HepG2 (cell line): ENCODE data around the gene CRK. TPM values are rescaled to one million over a fixed set of nuclear protein-coding genes. Genes with fewer than 3 reads are reported as not detected.

ENCODE experiments used
- ATF3 ChIP-seq: sonication (generic); formaldehyde crosslinking; IDR thresholded peaks from 2 replicates; pipeline ENCODE4 v1.4.0; 2020; ENCODE audit warnings: missing genetic modification reagents
- ELK4 ChIP-seq: sonication (generic); formaldehyde crosslinking; IDR thresholded peaks from 2 replicates; pipeline ENCODE4 v1.9.0; 2021; ENCODE audit warnings: missing genetic modification reagents, borderline replicate concordance
- FIP1L1 ChIP-seq: fragments of 200-400 bp; formaldehyde crosslinking; IDR thresholded peaks from 2 replicates; pipeline ENCODE4 v1.6.1; 2018; ENCODE audit warnings: low read depth, mild to moderate bottlenecking, low read length, moderate library complexity, borderline replicate concordance; ENCODE audit not compliant: insufficient read depth
- FOXA1 ChIP-seq, 2 experiments: fragments of 450-650 bp in 1 of 2; sonication (generic) in 1 of 2; formaldehyde crosslinking in 1 of 2; IDR thresholded peaks; 2 replicates each; pipeline versions ENCODE4 v1.4.0 to v1.6.1; 2016 to 2020; ENCODE audit warnings: missing genetic modification reagents in 1 of 2
- JARID2 ChIP-seq: sonication (generic); formaldehyde crosslinking; IDR thresholded peaks from 2 replicates; pipeline ENCODE4 v1.8.1; 2023; ENCODE audit warnings: missing genetic modification reagents, inconsistent platforms; ENCODE audit not compliant: insufficient replicate concordance
- KDM3A ChIP-seq: IDR thresholded peaks from 2 replicates; pipeline ENCODE4 v1.6.1; 2018; ENCODE audit warnings: low read depth, missing compliant biosample characterization
- KLF13 ChIP-seq: sonication (generic); formaldehyde crosslinking; IDR thresholded peaks from 2 replicates; pipeline ENCODE4 v1.4.0; 2020; ENCODE audit warnings: mild to moderate bottlenecking, missing genetic modification reagents
- KLF16 ChIP-seq, 2 experiments: sonication (generic) in 1 of 2; formaldehyde crosslinking in 1 of 2; IDR thresholded peaks; 2 replicates each; pipeline versions ENCODE4 v1.6.1 to v1.8.0; 2016 to 2023; ENCODE audit warnings: missing genetic modification reagents in 2 of 2, missing compliant biosample characterization in 1 of 2
- RCOR2 ChIP-seq: IDR thresholded peaks from 2 replicates; pipeline ENCODE4 v1.6.1; 2016; ENCODE audit warnings: missing biosample characterization, missing genetic modification reagents
- SALL1 ChIP-seq: sonication (generic); formaldehyde crosslinking; IDR thresholded peaks from 2 replicates; pipeline ENCODE4 v1.8.0; 2022; ENCODE audit warnings: mild to moderate bottlenecking, missing genetic modification reagents
- SIN3A ChIP-seq: IDR thresholded peaks from 2 replicates; pipeline ENCODE4 v1.6.1; 2011; ENCODE audit warnings: low read depth, mild to moderate bottlenecking, control low read depth, low read length, borderline replicate concordance
- SNAPC4 ChIP-seq: sonication (generic); formaldehyde crosslinking; IDR thresholded peaks from 2 replicates; pipeline ENCODE4 v1.4.0; 2020; ENCODE audit warnings: mild to moderate bottlenecking, missing genetic modification reagents
- ZNF337 ChIP-seq: sonication (generic); formaldehyde crosslinking; IDR thresholded peaks from 2 replicates; pipeline ENCODE4 v1.5.1; 2020; ENCODE audit warnings: missing genetic modification reagents, low read depth, mild to moderate bottlenecking, borderline replicate concordance
- ZNF501 ChIP-seq: sonication (generic); formaldehyde crosslinking; IDR thresholded peaks from 2 replicates; pipeline ENCODE4 v1.5.1; 2020; ENCODE audit warnings: mild to moderate bottlenecking, moderate library complexity, missing genetic modification reagents
- ZNF547 ChIP-seq: sonication (generic); formaldehyde crosslinking; IDR thresholded peaks from 2 replicates; pipeline ENCODE4 v1.5.1; 2020; ENCODE audit warnings: mild to moderate bottlenecking, missing genetic modification reagents
- ZNF678 ChIP-seq: sonication (generic); formaldehyde crosslinking; IDR thresholded peaks from 2 replicates; pipeline ENCODE4 v1.4.0; 2020; ENCODE audit warnings: mild to moderate bottlenecking, missing genetic modification reagents
- ZNF691 ChIP-seq: sonication (generic); formaldehyde crosslinking; IDR thresholded peaks from 2 replicates; pipeline ENCODE4 v1.4.0; 2020; ENCODE audit warnings: missing genetic modification reagents, low read depth, mild to moderate bottlenecking, borderline replicate concordance
- ZZZ3 ChIP-seq: sonication (generic); formaldehyde crosslinking; IDR thresholded peaks from 2 replicates; pipeline ENCODE4 v1.4.0; 2020; ENCODE audit warnings: missing genetic modification reagents, mild to moderate bottlenecking, borderline replicate concordance
- polyA plus RNA-seq, 8 experiments: library from polyadenylated mRNA; depleted of rRNA in 3 of 8; stranded (reverse) in 7 of 8; unstranded in 1 of 8; fragments of >200 nt; fragmentation: Illumina TruSeq in 4 of 8; extraction: Trizol in 4 of 8; gene quantifications; 2 replicates each; pipeline versions ENCODE4 v1.2.1 to v1.2.3, GENCODE V29; 2011 to 2016; ENCODE audit warnings: low read depth in 4 of 8, missing spikeins in 1 of 8, mixed read lengths in 1 of 8; ENCODE audit not compliant: insufficient read depth in 1 of 8
- total RNA-seq, 5 experiments: library from RNA; depleted of rRNA; stranded (reverse); fragments of >200 nt; fragmentation: Illumina TruSeq; extraction: Trizol; gene quantifications; 2 replicates each; pipeline ENCODE4 v1.2.3, GENCODE V29; 2016; ENCODE audit warnings: low read depth in 1 of 5

The CRK gene
- total and polyA plus RNA-seq, 2 of the 13 experiments (the other 11 are each of a cell fraction or from before 2014, with no cell fraction given), result 47.4 to 54.2 TPM

GRCh38 chr17:1399679-1400512 lies 56.1 kb downstream of the CRK start, which contains the start of gene YWHAE (continued):
- 0 out of 2 replicates have a peak, but pooled peaks have one; percentile 29 for TF ChIP-seq SNAPC4 (CRISPR knock-in tag)
- no peak for TF ChIP-seq FOXA1 (IDR thresholded peaks at IDR 0.05)
- TF ChIP-seq FOXA1 (CRISPR knock-in tag; IDR thresholded peaks at IDR 0.05), result no peak
- TF ChIP-seq ZNF691 (CRISPR knock-in tag), result peak; percentile 47; the same call in 1 of the 2 replicates
- TF ChIP-seq ZZZ3 (CRISPR knock-in tag), result peak; percentile 90; the same call in 1 of the 2 replicates
- peak; percentile 94 for TF ChIP-seq SIN3A
- TF ChIP-seq ZNF547, result 0 out of 2 replicates have a peak, but pooled peaks have one; percentile 58
- TF ChIP-seq ZNF678 (CRISPR knock-in tag), result no peak
- no peak; the same call in 1 of the 2 replicates for TF ChIP-seq ATF3 (CRISPR knock-in tag)
- no peak for TF ChIP-seq RCOR2 (CRISPR knock-in tag)
- peak; percentile 97 for TF ChIP-seq ZNF501 (CRISPR knock-in tag)
- peak; percentile 28; the same call in 1 of the 2 replicates for TF ChIP-seq KDM3A (CRISPR knock-in tag)
- no peak for TF ChIP-seq JARID2 (CRISPR knock-in tag)
- peak; percentile 88; the same call in 1 of the 2 replicates for TF ChIP-seq KLF13 (CRISPR knock-in tag)
- TF ChIP-seq KLF16 (CRISPR knock-in tag; IDR thresholded peaks at IDR 0.05), result peak in 1 of 2 experiments; percentile 89; a peak in 1 of 4 replicates
- TF ChIP-seq ELK4 (CRISPR knock-in tag), result no peak
- TF ChIP-seq FIP1L1, result peak; percentile 93
- TF ChIP-seq SALL1 (CRISPR knock-in tag), result peak; percentile 74
- no peak; the same call in 1 of the 2 replicates for TF ChIP-seq ZNF337 (CRISPR knock-in tag)
